Measurements from ENCODE around the gene CDC25C. TPM values are rescaled to one million over a fixed set of nuclear protein-coding genes. Genes with fewer than 3 reads are reported as not detected.

Gene CDC25C
- total RNA-seq, 1 experiment from 2014 or later = 22.7 TPM

GRCh38 chr5:138339091-138339456, 7.5 kb upstream of the CDC25C start:
- Histone ChIP-seq H3K4me3 (ENCODE audit: low read depth, low read length) (peak overlapping the region; percentile 87), H3K36me3 (ENCODE audit: control insufficient read depth, insufficient read depth, low read length) (peaks cover 4% of the 10 kb centered on the region; the same call in 1 of the 2 replicates), H3K27me3 (replicated peaks; ENCODE audit: control insufficient read depth, insufficient read depth, low read length) (no peaks in the 10 kb centered on the region), H3K9me3 (no peaks in the 10 kb centered on the region), H3K4me1 (peaks cover 19% of the 10 kb centered on the region)
- peaks cover 42% of the 10 kb centered on the region for H3K36me3 Mint-ChIP-seq (ENCODE audit: insufficient read depth, unreplicated experiment)
- peak overlapping the region; percentile 100 for H3K27ac Mint-ChIP-seq (ENCODE audit: unreplicated experiment)
- BruUV-seq (replicated peaks) = TSS peak; percentile 45
- H3K9me3 Mint-ChIP-seq (ENCODE audit: unreplicated experiment) = no peaks in the 10 kb centered on the region
- peak in 1 of 2 experiments; percentile 26 for DNase-seq
- H3K4me3 Mint-ChIP-seq (ENCODE audit: unreplicated experiment) = peak overlapping the region; percentile 90
- intact Hi-C loops (cut with micrococcal nuclease; ENCODE audit: unreplicated experiment) = no loop called here
- POLR2A ChIA-PET = interaction anchor here (1.2 kb wide), 1 partner anchor 13 kb away, joined by 4 read pairs; no protein-coding TSS in a partner anchor
- TF ChIP-seq, protein P1, sequence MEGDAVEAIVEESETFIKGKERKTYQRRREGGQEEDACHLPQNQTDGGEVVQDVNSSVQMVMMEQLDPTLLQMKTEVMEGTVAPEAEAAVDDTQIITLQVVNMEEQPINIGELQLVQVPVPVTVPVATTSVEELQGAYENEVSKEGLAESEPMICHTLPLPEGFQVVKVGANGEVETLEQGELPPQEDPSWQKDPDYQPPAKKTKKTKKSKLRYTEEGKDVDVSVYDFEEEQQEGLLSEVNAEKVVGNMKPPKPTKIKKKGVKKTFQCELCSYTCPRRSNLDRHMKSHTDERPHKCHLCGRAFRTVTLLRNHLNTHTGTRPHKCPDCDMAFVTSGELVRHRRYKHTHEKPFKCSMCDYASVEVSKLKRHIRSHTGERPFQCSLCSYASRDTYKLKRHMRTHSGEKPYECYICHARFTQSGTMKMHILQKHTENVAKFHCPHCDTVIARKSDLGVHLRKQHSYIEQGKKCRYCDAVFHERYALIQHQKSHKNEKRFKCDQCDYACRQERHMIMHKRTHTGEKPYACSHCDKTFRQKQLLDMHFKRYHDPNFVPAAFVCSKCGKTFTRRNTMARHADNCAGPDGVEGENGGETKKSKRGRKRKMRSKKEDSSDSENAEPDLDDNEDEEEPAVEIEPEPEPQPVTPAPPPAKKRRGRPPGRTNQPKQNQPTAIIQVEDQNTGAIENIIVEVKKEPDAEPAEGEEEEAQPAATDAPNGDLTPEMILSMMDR (IDR thresholded peaks at IDR 0.05; ENCODE audit: insufficient read depth in 1 of 2, low read depth in 1 of 2, low read length in 1 of 2, severe bottlenecking in 1 of 2, unreplicated experiment in 1 of 2) = no peak
- no peaks in the 10 kb centered on the region for H3K27me3 Mint-ChIP-seq (ENCODE audit: insufficient read depth, unreplicated experiment)
- CTCF ChIA-PET = interaction anchor here (1.2 to 3.3 kb wide), 2 partner anchors 13 to 16 kb away, joined by 10 to 54 read pairs; partner anchors contain the start of gene KDM3B
- peaks cover 16% of the 10 kb centered on the region for H3K4me1 Mint-ChIP-seq (ENCODE audit: low read depth, unreplicated experiment)

DNA sequence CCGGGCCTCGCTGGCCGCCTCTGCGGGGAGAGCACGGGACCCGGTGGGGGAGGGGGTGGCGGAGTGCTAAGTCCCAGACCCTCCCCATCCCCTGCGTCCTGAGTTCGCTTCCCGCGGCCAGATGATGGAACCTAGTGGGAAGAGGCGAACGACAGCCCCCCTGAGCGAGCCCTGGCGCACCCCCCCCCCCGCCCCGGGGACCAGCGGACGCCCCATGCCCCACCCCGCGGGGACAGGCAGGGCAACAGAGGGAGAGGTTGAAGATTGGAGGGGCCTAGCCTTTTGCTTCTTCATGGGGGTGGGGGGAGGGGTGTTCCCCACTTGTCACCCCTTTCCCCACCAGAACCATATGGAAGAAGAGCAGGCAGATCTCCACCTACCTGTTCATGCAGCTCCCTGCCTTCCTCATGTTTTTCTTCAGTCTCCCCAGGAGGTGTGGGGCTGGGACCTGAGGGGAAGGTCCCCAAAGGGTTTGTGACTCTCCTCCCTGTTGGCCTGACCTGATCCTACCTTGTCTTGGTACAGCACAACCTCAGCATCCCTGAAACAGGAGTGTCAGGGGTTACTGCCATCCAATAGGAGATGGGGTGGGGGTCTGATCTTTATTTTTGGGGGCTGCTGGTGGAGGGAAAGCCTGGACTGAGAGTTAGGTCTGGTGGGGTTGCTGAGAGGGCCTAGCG, 6.9 kb upstream of the CDC25C start:
- H3K27me3 ChIP-seq (replicated peaks; ENCODE audit: control insufficient read depth, insufficient read depth, low read length) = no peaks in the 10 kb centered on the region
- Mint-ChIP-seq H3K9me3 (ENCODE audit: unreplicated experiment) (no peaks in the 10 kb centered on the region), H3K4me3 (ENCODE audit: unreplicated experiment) (peak overlapping the region; percentile 90), H3K36me3 (ENCODE audit: insufficient read depth, unreplicated experiment) (peaks cover 37% of the 10 kb centered on the region), H3K4me1 (ENCODE audit: low read depth, unreplicated experiment) (peaks cover 16% of the 10 kb centered on the region), H3K27me3 (ENCODE audit: insufficient read depth, unreplicated experiment) (no peaks in the 10 kb centered on the region), H3K27ac (ENCODE audit: unreplicated experiment) (peak overlapping the region; percentile 100)
- BruUV-seq (replicated peaks) = no TSS peak
- CTCF ChIA-PET = interaction anchor here (0.6 to 3.3 kb wide), 3 partner anchors 14 to 52 kb away, joined by 3 to 54 read pairs (median 10); partner anchors contain the start of gene KDM3B
- peaks cover 19% of the 10 kb centered on the region for H3K4me1 ChIP-seq
- no peaks in the 10 kb centered on the region for H3K9me3 ChIP-seq
- POLR2A ChIA-PET = interaction anchor here (0.5 to 1.7 kb wide), 7 partner anchors 14 to 159 kb away, joined by 3 to 34 read pairs (median 4); partner anchors contain the start of genes CDC23, EGR1, KDM3B and KIF20A
- intact Hi-C loops (cut with micrococcal nuclease; ENCODE audit: unreplicated experiment) = no loop called here
- H3K4me3 ChIP-seq (ENCODE audit: low read depth, low read length) = peak overlapping the region; percentile 87
- TF ChIP-seq, protein P1 (IDR thresholded peaks at IDR 0.05; ENCODE audit: insufficient read depth in 1 of 2, low read depth in 1 of 2, low read length in 1 of 2, severe bottlenecking in 1 of 2, unreplicated experiment in 1 of 2) = no peak
- peaks cover 4% of the 10 kb centered on the region; the same call in 1 of the 2 replicates for H3K36me3 ChIP-seq (ENCODE audit: control insufficient read depth, insufficient read depth, low read length)
- DNase-seq = no peak

- no TSS peak for BruUV-seq (replicated peaks)
- TF ChIP-seq, protein P1 (IDR thresholded peaks at IDR 0.05; ENCODE audit: insufficient read depth in 1 of 2, low read depth in 1 of 2, low read length in 1 of 2, severe bottlenecking in 1 of 2, unreplicated experiment in 1 of 2) = no peak
- H3K27ac Mint-ChIP-seq (ENCODE audit: unreplicated experiment) = peak within 1 kb of the TSS; percentile 100
- H3K4me1 Mint-ChIP-seq (ENCODE audit: low read depth, unreplicated experiment) = peaks cover 16% of the 10 kb centered on the region
- intact Hi-C loops (cut with micrococcal nuclease; ENCODE audit: unreplicated experiment) = no loop called here
- ChIA-PET CTCF (interaction anchor here (0.6 to 3.3 kb wide), 3 partner anchors 15 to 51 kb away, joined by 3 to 54 read pairs (median 10); partner anchors contain the start of gene KDM3B), POLR2A (interaction anchor here (0.5 to 1.7 kb wide), 9 partner anchors 15 to 205 kb away, joined by 3 to 34 read pairs (median 4); partner anchors contain the start of genes CDC23, EGR1, ETF1 and KDM3B)
- H3K36me3 Mint-ChIP-seq (ENCODE audit: insufficient read depth, unreplicated experiment) = peaks cover 30% of the 10 kb centered on the region
- Histone ChIP-seq H3K4me3 (ENCODE audit: low read depth, low read length) (peak within 1 kb of the TSS; percentile 87), H3K27me3 (replicated peaks; ENCODE audit: control insufficient read depth, insufficient read depth, low read length) (no peaks in the 10 kb centered on the region), H3K9me3 (no peaks in the 10 kb centered on the region), H3K36me3 (ENCODE audit: control insufficient read depth, insufficient read depth, low read length) (peaks cover 4% of the 10 kb centered on the region; the same call in 1 of the 2 replicates), H3K4me1 (peaks cover 19% of the 10 kb centered on the region)
- DNase-seq = peak; percentile 92 to 98
- no peaks in the 10 kb centered on the region for H3K27me3 Mint-ChIP-seq (ENCODE audit: insufficient read depth, unreplicated experiment)
- H3K4me3 Mint-ChIP-seq (ENCODE audit: unreplicated experiment) = peak within 1 kb of the TSS; percentile 90
- no peaks in the 10 kb centered on the region for H3K9me3 Mint-ChIP-seq (ENCODE audit: unreplicated experiment)
Measured at GRCh38 chr5:138337685-138338410, 6.2 kb upstream of the CDC25C start, which contains the start of gene FAM53C. TSS of gene FAM53C (plus strand) at chr5:138338266. CDS start at chr5:138341336, 3,070 bp downstream.

Measured in Caco-2 (cell line).